ENCODE measurements around the gene CDH13. TPM values are rescaled to one million over a fixed set of nuclear protein-coding genes. Genes with fewer than 3 reads are reported as not detected.
A peak's percentile ranks its signal among the peaks of the same experiment; 100 is the strongest.

The CDH13 gene
- total RNA-seq, 4 donors from 2014 or later: 3.4 to 14.8 (median 6.5) TPM

DNA sequence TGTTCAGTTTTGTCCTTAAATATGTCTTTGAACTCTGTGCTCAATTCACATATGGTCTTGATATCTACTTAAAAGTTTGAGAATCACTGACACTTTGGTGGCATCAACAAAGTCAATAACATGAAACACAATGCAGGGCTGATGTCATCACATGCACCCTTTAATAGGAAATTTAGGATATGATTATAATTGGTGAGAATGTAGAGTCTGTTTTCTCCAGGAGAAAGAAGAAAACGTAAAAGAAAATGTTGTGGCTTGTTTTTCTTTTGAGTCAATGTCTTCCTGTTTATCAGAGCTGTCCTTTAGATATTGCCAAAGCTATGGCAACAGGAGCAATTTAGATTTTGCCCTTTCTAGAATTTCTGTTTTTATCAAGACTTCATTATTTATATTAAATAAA is 396.9 kb downstream of the CDH13 start:
- H3K36me3 ChIP-seq: no peaks in the 10 kb centered on the region
- no peak for DNase-seq
- no peaks in the 10 kb centered on the region for H3K27me3 ChIP-seq
- intact Hi-C loops (cut with DNase I): loop anchor here (10.0 kb wide), 1 partner anchor 59 kb away; no protein-coding TSS in a partner anchor
- 75 to 85% methylated on average over 1 of the region's 1 CpG for WGBS, 2 donors
- no peak overlapping the region for H3K27ac ChIP-seq
- no peak overlapping the region for H3K4me3 ChIP-seq (replicated peaks in 1 of 3)
- H3K4me1 ChIP-seq: no peaks in the 10 kb centered on the region
- H3K9me3 ChIP-seq: no peaks in the 10 kb centered on the region
- TF ChIP-seq, protein P1, sequence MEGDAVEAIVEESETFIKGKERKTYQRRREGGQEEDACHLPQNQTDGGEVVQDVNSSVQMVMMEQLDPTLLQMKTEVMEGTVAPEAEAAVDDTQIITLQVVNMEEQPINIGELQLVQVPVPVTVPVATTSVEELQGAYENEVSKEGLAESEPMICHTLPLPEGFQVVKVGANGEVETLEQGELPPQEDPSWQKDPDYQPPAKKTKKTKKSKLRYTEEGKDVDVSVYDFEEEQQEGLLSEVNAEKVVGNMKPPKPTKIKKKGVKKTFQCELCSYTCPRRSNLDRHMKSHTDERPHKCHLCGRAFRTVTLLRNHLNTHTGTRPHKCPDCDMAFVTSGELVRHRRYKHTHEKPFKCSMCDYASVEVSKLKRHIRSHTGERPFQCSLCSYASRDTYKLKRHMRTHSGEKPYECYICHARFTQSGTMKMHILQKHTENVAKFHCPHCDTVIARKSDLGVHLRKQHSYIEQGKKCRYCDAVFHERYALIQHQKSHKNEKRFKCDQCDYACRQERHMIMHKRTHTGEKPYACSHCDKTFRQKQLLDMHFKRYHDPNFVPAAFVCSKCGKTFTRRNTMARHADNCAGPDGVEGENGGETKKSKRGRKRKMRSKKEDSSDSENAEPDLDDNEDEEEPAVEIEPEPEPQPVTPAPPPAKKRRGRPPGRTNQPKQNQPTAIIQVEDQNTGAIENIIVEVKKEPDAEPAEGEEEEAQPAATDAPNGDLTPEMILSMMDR (IDR thresholded peaks at IDR 0.05): no peak
- TF ChIP-seq POLR2A (IDR thresholded peaks at IDR 0.05): no peak

DNA sequence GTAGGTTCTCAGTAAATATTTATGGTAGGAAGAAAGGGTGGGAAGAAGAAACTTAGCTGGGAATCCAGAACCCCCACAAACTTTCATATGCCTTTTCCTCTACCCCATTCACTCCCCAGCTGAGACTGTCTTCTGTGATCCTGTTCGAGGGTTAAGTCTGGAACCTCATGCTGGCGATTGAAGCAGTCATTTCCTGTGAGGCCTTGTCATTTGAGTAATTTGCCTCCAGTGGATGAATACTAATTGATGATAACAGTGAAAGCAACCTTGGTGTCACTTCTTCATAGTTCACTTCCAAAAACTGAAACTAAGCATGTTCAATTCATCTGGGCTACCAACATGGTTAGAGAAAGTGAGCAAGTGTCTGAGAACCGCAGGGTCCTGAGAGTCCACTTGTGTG is 401.2 kb downstream of the CDH13 start:
- Histone ChIP-seq H3K36me3 (no peaks in the 10 kb centered on the region), H3K9me3 (no peaks in the 10 kb centered on the region), H3K4me1 (no peaks in the 10 kb centered on the region), H3K27ac (no peak overlapping the region), H3K27me3 (no peaks in the 10 kb centered on the region), H3K4me3 (replicated peaks in 1 of 3) (no peak overlapping the region)
- TF ChIP-seq POLR2A (IDR thresholded peaks at IDR 0.05): no peak
- TF ChIP-seq, protein P1 (IDR thresholded peaks at IDR 0.05): no peak
- WGBS, 2 donors: 25 to 65% methylated on average over 3 of the region's 3 CpGs
- no peak for DNase-seq
- intact Hi-C loops (cut with DNase I): loop anchor here (10.0 kb wide), 1 partner anchor 63 kb away; no protein-coding TSS in a partner anchor

DNA sequence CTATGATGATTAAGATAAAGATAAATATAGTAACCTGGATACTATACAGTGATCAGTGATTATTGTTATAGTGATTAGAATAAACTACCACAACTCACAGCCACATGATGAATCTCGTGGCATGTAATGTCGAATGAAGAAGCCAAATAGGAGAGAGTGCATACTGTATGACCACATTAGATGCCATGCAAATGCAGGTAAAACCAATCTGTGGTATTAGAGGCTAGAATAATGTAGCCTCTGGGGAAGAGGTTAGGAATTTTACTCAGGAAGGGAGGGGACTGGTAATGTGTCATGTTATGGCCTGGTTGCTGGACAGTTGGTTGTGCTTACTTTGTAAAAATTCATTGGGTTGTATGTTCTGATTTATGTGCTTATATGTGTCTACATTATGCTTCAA is 402.7 kb downstream of the CDH13 start:
- no peaks in the 10 kb centered on the region for H3K9me3 ChIP-seq
- H3K27me3 ChIP-seq: no peaks in the 10 kb centered on the region
- WGBS, 2 donors: 78 to 79% methylated on average over 2 of the region's 2 CpGs
- TF ChIP-seq, protein P1 (IDR thresholded peaks at IDR 0.05): no peak
- TF ChIP-seq POLR2A (IDR thresholded peaks at IDR 0.05): no peak
- no peaks in the 10 kb centered on the region for H3K4me1 ChIP-seq
- H3K4me3 ChIP-seq (replicated peaks in 1 of 3): no peak overlapping the region
- intact Hi-C loops (cut with DNase I): loop anchor here (10.0 kb wide), 1 partner anchor 65 kb away; no protein-coding TSS in a partner anchor
- no peak for DNase-seq
- H3K27ac ChIP-seq: no peak overlapping the region
- H3K36me3 ChIP-seq: no peaks in the 10 kb centered on the region

DNA sequence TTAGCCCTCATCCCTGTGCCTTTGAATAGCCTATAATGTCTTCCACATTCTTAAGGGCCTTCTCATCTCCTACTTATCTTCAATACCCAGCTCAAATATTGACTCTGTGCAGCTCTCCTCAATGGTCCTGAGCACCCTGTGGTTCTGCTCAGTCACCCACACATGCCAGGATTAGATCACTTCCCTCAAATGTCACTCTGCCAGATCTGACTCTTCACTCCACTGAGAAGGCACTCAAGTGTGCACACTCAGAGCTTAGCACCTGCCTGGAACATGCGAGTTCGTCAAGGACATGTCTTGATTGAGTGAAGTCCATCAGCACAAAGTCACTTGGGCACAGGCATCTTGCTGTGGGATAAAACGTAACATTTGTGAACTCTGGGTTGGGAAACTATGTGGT is 404.8 kb downstream of the CDH13 start:
- intact Hi-C loops (cut with DNase I): no loop called here
- no peaks in the 10 kb centered on the region for H3K4me1 ChIP-seq
- H3K9me3 ChIP-seq: no peaks in the 10 kb centered on the region
- H3K27ac ChIP-seq: no peak overlapping the region
- H3K27me3 ChIP-seq: no peaks in the 10 kb centered on the region
- DNase-seq: peak in 1 of 2 donors; percentile 3
- TF ChIP-seq, protein P1 (IDR thresholded peaks at IDR 0.05): no peak
- TF ChIP-seq POLR2A (IDR thresholded peaks at IDR 0.05): no peak
- H3K4me3 ChIP-seq (replicated peaks in 1 of 3): no peak overlapping the region
- no peaks in the 10 kb centered on the region for H3K36me3 ChIP-seq
- 37 to 49% methylated on average over 3 of the region's 3 CpGs for WGBS, 2 donors

DNA sequence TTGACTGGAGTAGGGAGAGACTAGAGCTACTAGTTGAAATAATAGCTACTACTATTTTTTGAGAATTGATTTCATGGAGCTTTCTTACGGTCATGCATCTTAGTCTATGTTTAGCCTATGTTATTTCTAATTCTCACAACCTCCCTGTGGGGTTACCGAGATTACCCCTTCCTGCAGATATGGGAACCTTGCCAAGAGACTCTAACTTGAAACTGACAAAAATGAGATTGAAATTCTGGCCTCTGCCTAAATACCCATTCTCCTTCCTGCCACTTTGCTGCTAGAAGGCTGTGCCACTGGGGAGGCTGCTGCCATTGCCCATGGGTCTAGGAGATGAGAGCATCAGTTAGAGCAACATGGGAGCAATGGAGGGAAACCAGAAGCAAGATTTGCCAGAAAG is 410.3 kb downstream of the CDH13 start:
- 64 to 76% methylated on average over 2 of the region's 2 CpGs for WGBS, 2 donors
- Histone ChIP-seq H3K4me3 (replicated peaks in 1 of 3) (no peak overlapping the region), H3K9me3 (no peaks in the 10 kb centered on the region), H3K36me3 (no peaks in the 10 kb centered on the region), H3K27ac (no peak overlapping the region), H3K27me3 (no peaks in the 10 kb centered on the region), H3K4me1 (no peaks in the 10 kb centered on the region)
- no peak for TF ChIP-seq POLR2A (IDR thresholded peaks at IDR 0.05)
- TF ChIP-seq, protein P1 (IDR thresholded peaks at IDR 0.05): no peak
- DNase-seq: no peak
- intact Hi-C loops (cut with DNase I): no loop called here

Measured in thyroid gland (tissue), 4 donors.